Activated CD4-positive, alpha-beta T cell treated with anti-CD3 and anti-CD28 coated beads, Interleukin-2, amount 50 U/mL, for 16 hours (primary cell): ENCODE results near the gene BACH1.
"Not testable (repeated sequence)": the region's sequence is repeated elsewhere in the genome, so short reads cannot be mapped to it uniquely, and the experiment has no call there.

ENCODE experiments used
- DNase-seq: peaks from one replicate; pipeline ENCODE4 v3.0.0-alpha.2; 2020

The BACH1 gene

DNA sequence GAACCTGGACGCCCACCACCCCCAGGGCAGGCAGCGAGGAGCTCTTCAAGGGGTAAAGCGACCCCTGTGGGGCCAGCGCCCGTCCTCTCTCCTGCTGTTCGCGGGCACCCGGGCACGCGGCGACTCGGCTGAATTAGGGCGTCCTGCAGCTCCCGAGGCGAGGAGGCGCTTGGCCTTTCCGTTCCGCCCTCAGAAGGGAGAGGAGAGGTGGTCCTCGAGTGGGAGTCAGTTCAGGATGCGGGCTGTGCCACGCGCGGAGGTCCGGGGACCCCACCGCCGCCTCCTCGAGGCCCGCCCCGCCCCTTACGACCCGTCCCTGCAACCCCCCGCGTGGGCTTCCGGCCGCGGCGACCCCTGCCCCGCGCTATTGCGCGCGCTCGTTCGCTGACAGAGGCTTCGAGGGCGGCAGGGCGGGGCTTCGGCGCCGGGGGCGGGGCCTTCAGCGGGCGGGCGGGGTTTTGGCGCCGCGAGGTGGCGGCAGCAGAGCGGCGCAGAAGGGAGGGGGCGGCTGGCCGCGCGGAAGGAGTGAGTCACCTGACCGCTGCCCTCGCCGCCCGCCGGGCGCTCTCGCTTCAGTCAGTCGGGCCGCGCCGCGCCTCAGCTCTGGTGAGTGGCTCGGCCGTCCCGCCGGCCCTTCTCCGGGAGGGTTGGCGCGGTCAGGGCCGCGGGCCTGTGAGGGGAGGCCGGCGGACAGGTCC is at the start of gene BACH1:
Gene BACH1, plus strand, starts transcription at position 575 of the 698 bp plus-strand sequence. CDS start 22,359 bp downstream, outside the sequence.
- peak; percentile 89 for DNase-seq

DNA sequence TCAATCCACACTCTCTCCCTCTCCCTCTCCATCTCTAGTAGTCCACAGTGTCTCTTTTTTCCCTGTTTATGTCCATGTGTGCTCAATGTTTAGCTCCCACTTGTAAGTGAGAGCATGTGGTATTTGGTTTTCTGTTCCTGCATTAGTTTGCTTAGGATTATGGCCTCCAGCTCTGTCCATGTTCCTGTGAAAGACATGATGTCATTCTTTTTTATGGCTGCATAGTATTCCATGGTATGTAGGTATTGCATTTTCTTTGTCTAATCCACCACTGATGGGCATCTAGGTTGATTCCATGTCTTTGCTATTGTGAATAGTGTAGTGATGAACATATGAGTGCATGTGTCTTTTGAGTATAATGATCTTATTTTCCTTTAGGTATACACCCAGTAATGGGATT is 49.4 kb upstream of the BACH1 start:
- not testable (repeated sequence) for DNase-seq

DNA sequence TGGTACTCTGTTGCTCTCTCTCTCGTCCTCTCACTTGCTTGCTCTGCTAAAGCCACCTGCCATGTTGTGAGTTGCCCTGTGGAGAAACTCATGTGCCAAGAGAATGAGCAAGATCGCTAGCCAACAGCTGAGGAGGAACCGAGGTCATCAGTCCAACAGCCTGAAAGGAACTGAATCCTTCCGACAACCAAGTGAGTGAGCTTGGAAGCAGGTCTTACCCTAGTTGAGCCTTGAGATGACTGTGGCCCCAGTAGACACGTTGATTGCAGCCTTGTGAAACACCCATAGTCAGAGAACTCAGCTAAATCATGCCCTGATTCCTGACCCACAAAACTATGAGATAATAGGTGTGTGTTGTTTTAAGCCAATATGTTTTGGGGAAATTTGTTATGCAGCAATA is 48.1 kb upstream of the BACH1 start:
- no peak for DNase-seq

DNA sequence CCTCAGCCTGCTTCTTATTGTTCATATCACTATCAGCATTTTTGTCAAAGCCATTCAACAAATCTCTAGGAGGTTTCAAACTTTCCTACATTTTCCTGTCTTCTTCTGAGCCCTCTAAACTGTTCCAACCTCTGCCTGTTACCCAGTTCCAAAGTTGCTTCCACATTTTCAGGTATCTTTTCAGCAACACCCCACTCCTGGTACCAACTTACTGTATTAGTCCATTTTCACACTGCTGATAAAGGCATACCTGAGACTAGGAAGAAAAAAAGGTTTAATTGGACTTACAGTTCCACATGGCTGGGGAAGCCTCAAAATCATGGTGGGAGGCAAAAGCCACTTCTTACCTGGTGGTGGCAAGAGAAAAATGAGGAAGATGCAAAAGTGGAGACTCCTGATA is 44.9 kb upstream of the BACH1 start:
- not testable (repeated sequence) for DNase-seq

DNA sequence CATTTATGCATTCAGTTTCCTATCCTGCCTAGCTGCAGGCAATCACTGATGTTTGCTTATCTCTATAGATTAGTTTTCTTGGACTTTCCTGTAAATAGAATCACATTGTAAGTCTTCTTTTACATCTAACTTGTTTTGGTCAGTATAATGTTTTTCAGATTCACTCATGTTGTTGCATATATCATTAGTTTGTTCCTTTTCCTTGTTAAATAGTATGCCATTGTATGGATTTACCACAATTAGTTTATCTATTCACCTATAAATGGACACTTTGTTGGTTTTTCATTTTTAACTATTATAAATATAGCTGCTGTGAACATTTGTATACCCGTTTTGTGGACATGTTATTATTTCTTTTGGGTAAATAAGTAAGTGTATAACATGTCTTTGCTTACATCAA is 44.2 kb upstream of the BACH1 start:
- DNase-seq = no peak

DNA sequence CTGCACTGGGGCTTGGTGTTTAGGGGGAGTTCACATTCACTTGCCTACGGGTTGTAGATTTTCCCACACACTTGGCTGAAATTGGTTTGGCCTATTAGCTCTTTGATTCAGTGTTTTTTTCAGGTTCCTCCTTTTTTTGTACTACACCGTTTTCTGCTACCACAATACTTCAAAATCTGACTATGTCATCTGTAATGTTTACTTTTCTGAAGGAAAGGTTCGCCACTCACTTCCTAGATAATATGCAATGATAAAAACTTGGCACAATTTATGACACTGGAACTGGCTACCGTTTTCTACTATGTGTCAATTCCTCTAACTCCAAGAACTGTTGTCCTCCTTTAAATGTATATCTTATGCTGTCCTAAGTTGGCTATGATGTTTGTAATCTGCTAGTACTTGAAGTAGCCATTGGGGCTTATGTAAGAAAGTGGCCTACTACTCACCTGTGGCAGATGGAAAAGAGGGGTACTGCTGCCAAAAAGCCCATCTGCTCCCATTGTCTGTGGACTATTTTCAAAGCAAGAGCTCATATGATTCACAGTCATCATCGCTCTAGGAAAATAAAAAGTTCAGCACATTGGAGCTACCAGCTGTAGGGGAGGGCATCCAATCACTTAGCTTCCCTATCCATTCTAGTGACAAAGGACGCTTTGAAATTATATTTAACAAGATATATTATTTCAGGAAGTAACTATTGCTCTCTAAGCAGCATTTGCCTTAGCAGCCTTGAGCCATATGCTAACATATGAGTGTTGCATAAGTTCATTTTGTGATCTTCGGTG is 42.4 kb upstream of the BACH1 start:
- no peak for DNase-seq

GRCh38 chr21:29257701-29258100 is 41.0 kb upstream of the BACH1 start:
- no peak for DNase-seq

DNA sequence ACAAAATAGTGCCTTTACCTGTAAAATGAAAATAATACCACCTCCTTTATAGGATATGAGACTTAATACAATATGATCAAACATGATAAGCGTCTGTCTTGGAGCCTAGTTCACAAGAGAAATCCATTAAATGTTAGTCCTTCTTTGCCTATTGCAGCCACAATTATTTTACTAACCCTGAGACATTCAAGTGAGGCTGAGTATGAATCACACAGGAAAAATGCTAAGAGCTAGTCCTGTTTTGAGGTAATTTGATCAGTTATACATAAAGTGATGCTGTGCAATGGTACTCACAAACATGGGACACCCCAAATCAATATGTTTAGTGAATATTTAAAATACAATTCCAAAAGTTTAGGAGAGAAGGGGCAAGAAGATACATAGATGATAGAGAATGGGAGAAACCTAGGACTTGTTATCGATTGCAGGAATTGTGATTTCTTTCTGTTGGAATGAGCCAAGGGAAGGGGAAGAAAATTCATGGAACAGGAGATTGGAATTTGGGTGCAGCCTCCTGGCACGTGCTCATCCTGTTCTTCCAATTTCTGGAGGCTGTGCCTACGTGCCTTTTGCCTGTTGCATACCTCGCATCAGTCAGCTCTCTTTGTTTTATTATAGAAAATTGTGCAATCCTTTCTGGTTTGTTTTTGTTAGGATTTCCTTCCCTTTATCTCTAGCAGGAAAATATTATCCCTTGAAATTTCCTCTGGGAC is 39.9 kb upstream of the BACH1 start:
- no peak for DNase-seq

DNA sequence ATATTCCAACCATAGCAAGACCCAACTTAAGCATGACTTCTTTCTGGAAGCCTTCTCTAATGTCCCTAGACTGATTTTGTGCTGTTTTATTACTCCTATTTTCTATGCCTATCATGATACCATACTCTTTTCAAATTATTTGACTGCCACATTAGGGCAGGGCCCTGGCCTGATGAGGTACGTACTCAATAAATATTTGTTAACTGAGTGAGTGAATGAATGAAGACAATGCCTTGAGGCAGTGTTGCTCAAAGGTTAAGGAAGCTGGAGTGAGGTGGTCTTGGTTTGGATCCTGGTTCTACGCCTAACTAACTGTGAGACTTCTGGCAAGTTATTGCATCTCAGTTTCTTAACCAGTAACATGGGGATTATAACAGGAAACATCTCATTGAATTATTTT is 38.3 kb upstream of the BACH1 start:
- no peak for DNase-seq

DNA sequence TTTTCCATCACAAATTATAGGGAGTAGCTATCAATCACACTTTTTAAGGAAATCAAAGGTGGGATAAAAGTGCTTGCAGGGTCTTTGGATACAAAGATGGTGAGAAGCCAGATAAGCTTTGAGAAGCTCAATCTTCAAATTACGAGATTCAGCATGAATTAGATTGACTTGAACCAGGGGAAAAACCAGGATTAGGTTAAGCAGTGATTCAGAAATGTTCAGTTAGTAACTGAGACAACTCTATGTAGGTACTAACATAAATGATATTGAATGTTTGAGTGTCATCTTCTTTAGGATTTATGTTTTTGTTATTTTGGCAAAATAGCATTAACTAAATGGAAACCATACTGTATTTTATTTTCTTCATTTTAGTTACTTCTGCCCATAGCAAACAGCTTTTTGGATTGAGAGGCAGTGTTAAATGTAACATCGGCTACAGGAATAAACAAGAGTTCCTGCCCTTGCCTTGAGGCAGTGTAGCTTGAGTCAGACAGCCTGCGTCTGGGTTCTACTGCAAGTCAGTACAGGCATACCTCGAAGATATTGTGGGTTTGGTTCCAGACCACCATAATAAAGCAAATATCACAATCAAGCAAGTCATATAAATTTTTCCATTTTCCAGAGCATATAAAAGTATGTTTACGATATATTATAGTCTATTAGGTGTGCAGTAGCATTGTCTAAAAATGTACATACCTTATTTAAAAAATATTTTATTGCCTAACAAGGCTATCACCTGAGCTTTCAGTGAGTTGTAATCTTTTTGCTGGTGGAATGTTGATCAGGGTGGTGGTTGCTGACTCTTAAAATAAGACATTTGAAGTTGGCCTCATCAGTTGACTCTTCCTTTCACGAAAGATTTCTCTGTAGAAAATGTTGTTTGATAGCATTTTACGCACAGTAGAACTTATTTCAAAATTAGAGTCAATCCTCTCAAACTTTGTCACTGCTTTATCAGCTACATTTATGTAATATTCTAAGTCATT is 36.9 kb upstream of the BACH1 start:
- no peak for DNase-seq

- no peak for DNase-seq
Observed at GRCh38 chr21:29264721-29265120, 34.0 kb upstream of the BACH1 start.

DNA sequence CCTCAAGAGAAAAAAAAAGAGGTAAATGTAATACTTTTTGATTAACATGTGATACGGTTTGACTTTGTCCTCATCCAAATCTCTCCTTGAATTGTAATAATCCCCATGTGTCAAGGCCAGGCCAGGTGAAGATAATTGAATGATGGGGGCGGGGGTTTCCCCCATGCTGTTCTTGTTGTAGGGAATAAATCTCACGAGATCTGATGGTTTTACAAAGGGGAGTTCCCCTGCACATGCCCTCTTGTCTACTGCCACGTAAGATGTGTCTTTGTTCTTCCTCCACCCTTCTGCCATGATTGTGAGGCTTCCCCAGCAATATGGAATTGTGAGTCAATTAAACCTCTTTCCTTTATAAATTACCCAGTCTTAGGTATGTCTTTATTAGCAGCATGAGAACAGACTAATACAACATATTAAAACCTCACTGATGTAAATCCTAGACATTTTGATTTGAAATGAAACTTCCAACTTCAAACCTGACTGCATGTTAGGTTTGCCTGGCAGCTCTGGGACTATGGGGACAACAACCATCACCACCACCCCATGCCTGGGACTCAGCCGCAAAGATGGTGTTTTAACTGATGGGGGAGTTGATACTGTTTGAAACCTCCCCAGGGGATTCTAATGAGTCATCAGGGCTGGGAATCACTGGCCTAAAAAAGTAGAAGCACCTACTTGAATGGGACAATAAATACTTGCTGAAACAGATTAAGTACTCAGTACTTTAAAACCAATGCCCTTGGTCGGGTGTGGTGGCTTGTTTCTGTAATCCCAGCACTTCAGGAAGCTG is 32.8 kb upstream of the BACH1 start:
- no peak for DNase-seq

- DNase-seq = no peak
Observed at GRCh38 chr21:29267666-29268065, 31.1 kb upstream of the BACH1 start.

- DNase-seq = no peak
Observed at GRCh38 chr21:29271927-29272333, 26.8 kb upstream of the BACH1 start.

GRCh38 chr21:29277442-29277841 is 21.3 kb upstream of the BACH1 start:
- DNase-seq = no peak

GRCh38 chr21:29279558-29279957 is 19.2 kb upstream of the BACH1 start:
- DNase-seq = no peak

- not testable (repeated sequence) for DNase-seq
Observed at GRCh38 chr21:29281801-29282200, 16.9 kb upstream of the BACH1 start.

DNA sequence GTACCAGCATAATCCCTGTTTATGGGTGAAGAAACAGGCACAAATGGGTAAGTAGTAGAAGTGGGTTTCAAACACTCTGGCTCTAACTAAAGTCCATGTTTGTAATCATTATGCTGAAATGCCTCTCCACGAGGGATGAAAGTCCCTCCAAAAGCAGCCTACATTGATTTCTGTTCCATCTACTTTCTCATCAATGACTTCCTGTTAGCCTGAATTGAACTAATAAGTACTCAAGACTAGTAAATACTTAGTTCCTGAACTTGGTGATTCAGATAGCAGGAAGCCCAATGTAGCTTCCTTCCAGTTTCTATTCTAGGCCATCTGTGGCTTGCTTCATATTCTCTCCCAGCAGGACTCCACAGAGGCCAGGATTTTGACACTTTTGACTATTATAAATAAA is 11.3 kb upstream of the BACH1 start:
- DNase-seq = no peak

GRCh38 chr21:29288239-29288638 is 10.5 kb upstream of the BACH1 start:
- no peak for DNase-seq

DNA sequence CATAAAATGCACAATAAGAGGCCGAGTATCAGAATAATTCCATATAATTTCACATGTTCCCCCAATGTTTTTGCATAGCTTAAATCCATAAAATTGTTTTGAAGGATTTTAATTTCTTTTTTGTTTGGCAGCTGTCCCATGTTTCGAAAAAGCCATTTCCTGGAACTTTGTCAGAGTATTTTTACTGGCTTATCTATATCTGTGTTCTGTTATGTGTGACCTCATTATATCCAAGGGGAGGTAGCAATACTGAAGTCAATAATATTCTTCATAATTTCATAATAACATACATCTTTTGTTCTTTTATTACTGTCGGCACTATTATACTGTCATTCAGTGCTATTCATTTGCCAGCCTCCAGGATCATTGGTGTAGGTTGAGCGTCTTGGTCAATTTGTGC is 9.4 kb upstream of the BACH1 start:
- no peak for DNase-seq

DNA sequence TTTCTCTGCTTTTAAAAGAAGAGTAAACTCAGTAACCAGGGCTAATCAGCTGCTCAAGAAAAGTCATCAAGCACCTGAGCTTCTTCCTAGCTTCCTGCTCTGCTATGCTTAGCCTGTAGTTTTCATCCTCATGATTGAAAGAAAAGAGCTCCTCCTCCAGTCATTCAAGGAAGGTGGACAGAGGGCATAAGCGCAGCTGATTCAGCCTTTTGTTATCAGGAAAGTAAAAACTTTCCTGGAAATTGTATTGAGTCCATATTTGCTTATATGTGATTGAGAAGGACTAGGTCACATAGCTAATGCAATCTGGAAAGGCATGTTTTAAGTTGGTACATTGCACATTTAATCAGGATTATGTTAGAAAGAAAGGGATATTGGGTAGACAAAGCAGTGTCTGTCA is 8.5 kb upstream of the BACH1 start:
- no peak for DNase-seq

- DNase-seq = no peak
Observed at GRCh38 chr21:29293495-29293894, 5.2 kb upstream of the BACH1 start.
